Ovary (tissue), 9 donors: ENCODE data around the gene U2SURP. TPM values are rescaled to one million over a fixed set of nuclear protein-coding genes. Genes with fewer than 3 reads are reported as not detected.

Experiments
- DNase-seq, 5 donors: peaks; one replicate each; pipeline ENCODE4 v3.0.0-alpha.2; 2019 to 2020
- H3K27ac ChIP-seq, 2 donors: fragments of 200-600 bp; one replicate each; pipeline versions ENCODE4 v1.5.1 to v1.8.0; 2019 to 2022
- H3K27me3 ChIP-seq: fragments of 200-600 bp; one replicate; pipeline ENCODE4 v1.8.0; 2022
- H3K36me3 ChIP-seq: fragments of 200-600 bp; sonication (generic); one replicate; pipeline ENCODE4 v1.5.1; 2019
- H3K4me1 ChIP-seq: one replicate; pipeline ENCODE4 v1.8.1; 2013; ENCODE audit warnings: mild to moderate bottlenecking, moderate library complexity; ENCODE audit not compliant: insufficient read depth
- H3K4me3 ChIP-seq: fragments of 200-600 bp; sonication (generic); one replicate; pipeline ENCODE4 v1.5.1; 2017
- H3K9me3 ChIP-seq, 2 donors: fragments of 200-600 bp in 1 of 2; sonication (generic) in 1 of 2; one replicate each; pipeline versions ENCODE4 v1.5.1 to v1.8.1; 2013 to 2019; ENCODE audit warnings: mild to moderate bottlenecking in 1 of 2, moderate library complexity in 1 of 2
- CTCF ChIP-seq, 3 donors: fragments of 450-650 bp in 2 of 3; fragments of 200-600 bp in 1 of 3; IDR thresholded peaks; one replicate each; pipeline versions ENCODE4 v1.5.1 to v1.8.0; 2016 to 2022; ENCODE audit warnings: antibody characterized with exemption in 3 of 3, mild to moderate bottlenecking in 1 of 3
- EP300 ChIP-seq: sonication (generic); formaldehyde crosslinking; IDR thresholded peaks from one replicate; pipeline ENCODE4 v1.6.1; 2017; ENCODE audit warnings: antibody characterized with exemption
- POLR2A ChIP-seq: fragments of 450-650 bp; IDR thresholded peaks from one replicate; pipeline ENCODE4 v1.6.1; 2017; ENCODE audit warnings: antibody characterized with exemption, mild to moderate bottlenecking, moderate library complexity
- WGBS, 3 donors: extraction: QIAGEN DNeasy Blood & Tissue Kit in 1 of 3; methylation state at CpG; one replicate each; pipeline versions ENCODE4 v1.1.5 to v1.1.7; 2013 to 2017; 5-methylcytosine and 5-hydroxymethylcytosine counted together
- intact Hi-C, 4 donors: fragments of 100-400 bp; cut with DNase I; formaldehyde crosslinking; loops; one replicate each; pipeline versions ENCODE4 v1.11.0 to v1.15.1; 2022 to 2023
- polyA plus RNA-seq, 2 donors: library from polyadenylated mRNA; stranded (reverse); fragments of 200-250 nt in 1 of 2; fragments of 350-450 nt in 1 of 2; fragmentation: Illumina TruSeq in 1 of 2; extraction: RNeasy Lipid Tissue Mini Kit (QIAGEN cat#74804) in 1 of 2; gene quantifications; one replicate each; pipeline ENCODE4 v1.2.3, GENCODE V29; 2013 to 2014
- total RNA-seq, 7 donors: library from RNA; depleted of rRNA in 2 of 7; stranded (reverse); fragments of >200 nt in 2 of 7; fragmentation: NEBNext Ultra II Directional in 3 of 7; extraction: Animal tissue kit (Norgen Biotek cat#: 25700) in 3 of 7; gene quantifications; one replicate each; pipeline versions ENCODE4 v1.1.0 to v1.2.4, GENCODE V29; 2016 to 2023
- donor health status: DM: no; HTN: no; CAD: no; lungs with moderate emphysema.
- donor health status: DM: no; HTN: no; CAD: no.
- donor health status: Bipolar disorder and iron deficiency.
- donor health status: DM: yes; HTN: yes; CAD: no.
- donor health status: DM: no; HTN: no; CAD: no.
- donor health status: DM: yes; HTN: yes; CAD: no.

The U2SURP gene
- total and polyA plus RNA-seq, 9 donors, result 32.3 to 117 (median 92.5) TPM

- no peaks in the 10 kb centered on the region for H3K27me3 ChIP-seq
- no peak overlapping the region for H3K27ac ChIP-seq
- 86 to 94% (median 92%) methylated on average over 1 of the region's 1 CpG for WGBS, 3 donors
- no peaks in the 10 kb centered on the region for H3K4me1 ChIP-seq
- intact Hi-C loops, result no loop called here
- no peaks in the 10 kb centered on the region for H3K36me3 ChIP-seq
- TF ChIP-seq CTCF (IDR thresholded peaks at IDR 0.05) (no peak), EP300 (no peak), POLR2A (no peak)
- DNase-seq, result no peak
- H3K4me3 ChIP-seq, result no peak overlapping the region
- H3K9me3 ChIP-seq, result no peaks in the 10 kb centered on the region
Measured at GRCh38 chr3:143088835-143089234, 87.5 kb downstream of the U2SURP start.

GRCh38 chr3:143089965-143090364 is 88.6 kb downstream of the U2SURP start:
- intact Hi-C loops, result no loop called here
- Histone ChIP-seq H3K27me3 (no peaks in the 10 kb centered on the region), H3K36me3 (no peaks in the 10 kb centered on the region), H3K27ac (no peak overlapping the region), H3K4me1 (no peaks in the 10 kb centered on the region), H3K4me3 (no peak overlapping the region), H3K9me3 (no peaks in the 10 kb centered on the region)
- TF ChIP-seq EP300 (no peak), CTCF (IDR thresholded peaks at IDR 0.05) (no peak), POLR2A (no peak)
- DNase-seq, result no peak
- WGBS, 3 donors, result 96 to 98% (median 97%) methylated on average over 4 of the region's 4 CpGs

GRCh38 chr3:143090486-143090885 is 89.1 kb downstream of the U2SURP start:
- Histone ChIP-seq H3K4me1 (no peaks in the 10 kb centered on the region), H3K27me3 (no peaks in the 10 kb centered on the region), H3K9me3 (no peaks in the 10 kb centered on the region), H3K36me3 (no peaks in the 10 kb centered on the region), H3K4me3 (no peak overlapping the region), H3K27ac (no peak overlapping the region)
- no peak for TF ChIP-seq CTCF (IDR thresholded peaks at IDR 0.05)
- TF ChIP-seq POLR2A, result no peak
- no peak for TF ChIP-seq EP300
- no peak for DNase-seq
- 45 to 65% (median 61%) methylated on average over 5 of the region's 5 CpGs for WGBS, 3 donors
- intact Hi-C loops, result no loop called here

- Histone ChIP-seq H3K9me3 (no peaks in the 10 kb centered on the region), H3K4me1 (no peaks in the 10 kb centered on the region), H3K36me3 (no peaks in the 10 kb centered on the region), H3K27ac (no peak overlapping the region), H3K27me3 (no peaks in the 10 kb centered on the region), H3K4me3 (no peak overlapping the region)
- WGBS, 3 donors, result 89 to 93% (median 91%) methylated on average over 9 of the region's 9 CpGs
- TF ChIP-seq POLR2A, result no peak
- no peak for TF ChIP-seq EP300
- no peak for TF ChIP-seq CTCF (IDR thresholded peaks at IDR 0.05)
- DNase-seq, result no peak
- intact Hi-C loops, result no loop called here
Measured at GRCh38 chr3:143090976-143091837, 89.8 kb downstream of the U2SURP start.
